SJSA1 (cell line): Measurements from ENCODE around the gene KDM5A. TPM values are rescaled to one million over a fixed set of nuclear protein-coding genes. Genes with fewer than 3 reads are reported as not detected.

Source experiments
- DNase-seq, 2 experiments: peaks; one replicate each; pipeline ENCODE4 v3.0.0-alpha.2; 2015 to 2020; ENCODE audit warnings: low spot score in 2 of 2, low read depth in 1 of 2
- H3K27ac ChIP-seq: fragments of 250-450 bp; sonication (Bioruptor Pico); 2 replicates; pipeline ENCODE4 v1.5.1; 2020; ENCODE audit warnings: mild to moderate bottlenecking, moderate library complexity
- H3K27me3 ChIP-seq: fragments of 250-450 bp; sonication (Bioruptor Pico); replicated peaks from 2 replicates; pipeline ENCODE4 v1.5.1; 2020; ENCODE audit warnings: mild to moderate bottlenecking, moderate library complexity
- H3K36me3 ChIP-seq: fragments of 250-450 bp; sonication (Bioruptor Pico); 2 replicates; pipeline ENCODE4 v1.5.1; 2020; ENCODE audit warnings: mild to moderate bottlenecking
- H3K4me1 ChIP-seq: fragments of 250-450 bp; sonication (Bioruptor Pico); replicated peaks from 2 replicates; pipeline ENCODE4 v1.6.1; 2021; ENCODE audit warnings: mild to moderate bottlenecking
- H3K4me3 ChIP-seq: fragments of 250-450 bp; sonication (Bioruptor Pico); 2 replicates; pipeline ENCODE4 v1.5.1; 2020; ENCODE audit warnings: mild to moderate bottlenecking
- H3K9me3 ChIP-seq: fragments of 250-450 bp; sonication (Bioruptor Pico); replicated peaks from 2 replicates; pipeline ENCODE4 v1.5.1; 2020; ENCODE audit warnings: mild to moderate bottlenecking
- total RNA-seq: library from RNA; depleted of rRNA; stranded (reverse); fragments of >200 nt; shearing (Covaris generic); gene quantifications from 2 replicates; pipeline ENCODE4 v1.2.3, GENCODE V29; 2014

KDM5A gene
- total RNA-seq, 1 experiment from 2014 or later, result 65.3 TPM

- Histone ChIP-seq H3K36me3 (peaks cover 9% of the 10 kb centered on the region), H3K4me1 (no peaks in the 10 kb centered on the region), H3K9me3 (no peaks in the 10 kb centered on the region), H3K27ac (no peak overlapping the region), H3K27me3 (no peaks in the 10 kb centered on the region), H3K4me3 (no peak overlapping the region)
- no peak for DNase-seq
These were observed 111.1 kb downstream of the KDM5A start for GRCh38 chr12:278046-278445.

- Histone ChIP-seq H3K27me3 (peaks cover 6% of the 10 kb centered on the region), H3K27ac (no peak overlapping the region), H3K4me3 (no peak overlapping the region), H3K36me3 (no peaks in the 10 kb centered on the region; the same call in 1 of the 2 replicates), H3K4me1 (no peaks in the 10 kb centered on the region), H3K9me3 (no peaks in the 10 kb centered on the region)
- no peak for DNase-seq
These were observed 113.3 kb downstream of the KDM5A start for GRCh38 chr12:275812-276211.

DNA sequence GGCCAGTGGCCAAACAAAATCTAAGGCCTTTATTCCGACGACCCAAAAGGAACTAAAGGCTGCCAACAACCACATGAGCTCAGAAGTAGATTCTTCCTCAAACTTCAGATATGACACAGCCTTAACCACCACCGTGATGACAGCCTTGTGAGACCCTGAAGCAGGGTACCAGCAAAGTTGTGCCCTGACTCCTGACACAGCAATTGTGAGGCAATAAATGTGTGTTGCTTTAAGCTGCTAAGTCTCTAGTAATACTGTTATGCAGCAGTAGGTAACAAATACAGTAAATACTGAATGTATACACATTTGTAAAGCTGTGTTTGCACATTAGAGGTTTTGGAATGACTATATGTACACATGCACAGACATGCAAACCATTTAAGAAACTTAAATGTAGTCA, 115.7 kb downstream of the KDM5A start:
- Histone ChIP-seq H3K36me3 (no peaks in the 10 kb centered on the region), H3K27ac (no peak overlapping the region), H3K27me3 (peaks cover 21% of the 10 kb centered on the region), H3K9me3 (no peaks in the 10 kb centered on the region), H3K4me1 (no peaks in the 10 kb centered on the region), H3K4me3 (no peak overlapping the region)
- no peak for DNase-seq

DNA sequence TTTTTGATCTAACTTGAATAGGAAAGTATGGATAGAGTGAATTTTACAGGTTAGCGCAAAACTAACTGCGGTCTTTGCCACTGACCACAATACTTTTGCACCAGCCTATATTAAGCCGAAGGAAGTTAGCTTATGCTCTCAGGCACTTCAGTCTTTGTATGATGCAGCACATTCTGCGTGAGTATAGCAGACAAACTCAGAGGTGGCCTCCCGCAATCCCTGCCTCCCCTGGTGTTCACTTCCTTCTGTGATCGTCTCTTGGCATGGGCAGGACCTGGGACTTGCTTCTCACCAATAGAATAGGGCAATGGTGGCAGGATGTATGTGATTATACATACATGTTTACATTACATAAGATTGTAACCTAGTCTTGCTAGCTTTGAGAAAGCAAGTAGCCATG, 116.2 kb downstream of the KDM5A start:
- Histone ChIP-seq H3K4me3 (no peak overlapping the region), H3K9me3 (no peaks in the 10 kb centered on the region), H3K36me3 (no peaks in the 10 kb centered on the region), H3K4me1 (no peaks in the 10 kb centered on the region), H3K27ac (no peak overlapping the region), H3K27me3 (peaks cover 21% of the 10 kb centered on the region)
- DNase-seq, result no peak

GRCh38 chr12:271161-271560, 118.0 kb downstream of the KDM5A start:
- no peaks in the 10 kb centered on the region for H3K4me1 ChIP-seq
- peaks cover 29% of the 10 kb centered on the region for H3K27me3 ChIP-seq
- H3K9me3 ChIP-seq, result no peaks in the 10 kb centered on the region
- no peak overlapping the region for H3K4me3 ChIP-seq
- no peaks in the 10 kb centered on the region for H3K36me3 ChIP-seq
- no peak overlapping the region for H3K27ac ChIP-seq
- no peak for DNase-seq

DNA sequence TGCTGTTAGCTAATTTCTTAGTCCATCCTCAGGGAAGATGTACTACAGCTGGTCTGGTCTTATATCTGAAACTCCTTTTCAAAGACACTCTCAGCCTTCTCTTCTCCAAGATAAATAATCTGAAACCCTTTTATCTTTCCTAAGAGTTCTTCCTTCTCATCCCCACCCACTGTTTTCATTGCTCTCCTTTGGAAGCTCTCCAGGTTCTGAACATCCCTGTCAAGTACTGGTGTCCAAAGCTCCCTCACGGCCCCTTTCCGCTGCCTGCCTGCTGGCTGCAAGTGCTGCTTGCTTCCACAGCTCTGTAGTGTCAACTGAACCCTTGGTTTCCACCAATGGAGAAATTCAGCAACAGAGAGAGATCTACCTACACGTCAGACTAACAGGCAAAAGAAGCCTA, 119.9 kb downstream of the KDM5A start:
- no peaks in the 10 kb centered on the region for H3K36me3 ChIP-seq
- no peak for DNase-seq
- H3K27me3 ChIP-seq, result peaks cover 29% of the 10 kb centered on the region
- H3K9me3 ChIP-seq, result no peaks in the 10 kb centered on the region
- H3K4me1 ChIP-seq, result no peaks in the 10 kb centered on the region
- no peak overlapping the region for H3K4me3 ChIP-seq
- no peak overlapping the region for H3K27ac ChIP-seq

- DNase-seq, result no peak
- H3K4me1 ChIP-seq, result peaks cover 5% of the 10 kb centered on the region; the same call in 1 of the 2 replicates
- no peaks in the 10 kb centered on the region for H3K36me3 ChIP-seq
- peaks cover 29% of the 10 kb centered on the region for H3K27me3 ChIP-seq
- no peak overlapping the region for H3K4me3 ChIP-seq
- H3K9me3 ChIP-seq, result no peaks in the 10 kb centered on the region
- no peak overlapping the region for H3K27ac ChIP-seq
These were observed 120.7 kb downstream of the KDM5A start for GRCh38 chr12:268483-268840.

GRCh38 chr12:267581-268482, 121.3 kb downstream of the KDM5A start:
- Histone ChIP-seq H3K9me3 (no peaks in the 10 kb centered on the region), H3K27ac (no peak overlapping the region), H3K4me1 (peaks cover 5% of the 10 kb centered on the region; the same call in 1 of the 2 replicates), H3K27me3 (peaks cover 29% of the 10 kb centered on the region), H3K36me3 (no peaks in the 10 kb centered on the region), H3K4me3 (no peak overlapping the region)
- DNase-seq, result no peak

GRCh38 chr12:265096-265495, 124.0 kb downstream of the KDM5A start:
- Histone ChIP-seq H3K36me3 (no peaks in the 10 kb centered on the region), H3K4me3 (no peak overlapping the region), H3K4me1 (peaks cover 5% of the 10 kb centered on the region; the same call in 1 of the 2 replicates), H3K9me3 (no peaks in the 10 kb centered on the region), H3K27me3 (peaks cover 36% of the 10 kb centered on the region), H3K27ac (no peak overlapping the region)
- no peak for DNase-seq

- peaks cover 5% of the 10 kb centered on the region; the same call in 1 of the 2 replicates for H3K4me1 ChIP-seq
- no peak overlapping the region for H3K4me3 ChIP-seq
- no peak for DNase-seq
- no peaks in the 10 kb centered on the region for H3K9me3 ChIP-seq
- H3K27ac ChIP-seq, result no peak overlapping the region
- peaks cover 37% of the 10 kb centered on the region for H3K27me3 ChIP-seq
- no peaks in the 10 kb centered on the region for H3K36me3 ChIP-seq
These were observed 124.9 kb downstream of the KDM5A start for GRCh38 chr12:264269-264668.

DNA sequence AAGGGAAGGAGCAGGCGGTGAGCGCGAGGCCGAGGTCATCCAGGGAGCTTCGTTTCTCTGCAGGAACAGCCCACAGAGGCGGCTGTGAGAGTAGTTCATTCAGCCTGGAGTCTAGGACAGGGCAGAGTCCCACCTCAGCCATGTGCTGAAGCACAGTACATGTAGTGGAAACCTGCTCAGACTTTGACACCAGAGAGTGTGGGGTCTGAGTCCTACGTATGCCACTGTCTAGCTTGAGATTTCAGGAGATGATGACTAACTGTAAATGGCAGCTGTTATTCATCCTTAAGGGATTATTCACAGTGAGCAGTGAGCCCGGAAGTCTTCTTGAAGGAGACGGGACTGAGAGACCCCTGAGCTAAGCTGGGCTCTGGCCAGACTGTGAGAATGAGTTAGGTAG, 125.5 kb downstream of the KDM5A start:
- H3K27me3 ChIP-seq, result peaks cover 33% of the 10 kb centered on the region
- no peaks in the 10 kb centered on the region for H3K9me3 ChIP-seq
- H3K36me3 ChIP-seq, result no peaks in the 10 kb centered on the region
- H3K4me1 ChIP-seq, result peaks cover 5% of the 10 kb centered on the region; the same call in 1 of the 2 replicates
- no peak overlapping the region for H3K27ac ChIP-seq
- no peak for DNase-seq
- H3K4me3 ChIP-seq, result no peak overlapping the region

GRCh38 chr12:262817-263216, 126.3 kb downstream of the KDM5A start, which contains the start of gene SLC6A13:
SLC6A13 (minus strand) TSS chr12:262836; CDS start chr12:260052, 2,784 bp downstream.
- DNase-seq, result no peak
- no peak within 1 kb of the TSS for H3K4me3 ChIP-seq
- peaks cover 31% of the 10 kb centered on the region for H3K27me3 ChIP-seq
- no peaks in the 10 kb centered on the region for H3K9me3 ChIP-seq
- peaks cover 5% of the 10 kb centered on the region; the same call in 1 of the 2 replicates for H3K4me1 ChIP-seq
- H3K36me3 ChIP-seq, result no peaks in the 10 kb centered on the region
- no peak within 1 kb of the TSS for H3K27ac ChIP-seq

DNA sequence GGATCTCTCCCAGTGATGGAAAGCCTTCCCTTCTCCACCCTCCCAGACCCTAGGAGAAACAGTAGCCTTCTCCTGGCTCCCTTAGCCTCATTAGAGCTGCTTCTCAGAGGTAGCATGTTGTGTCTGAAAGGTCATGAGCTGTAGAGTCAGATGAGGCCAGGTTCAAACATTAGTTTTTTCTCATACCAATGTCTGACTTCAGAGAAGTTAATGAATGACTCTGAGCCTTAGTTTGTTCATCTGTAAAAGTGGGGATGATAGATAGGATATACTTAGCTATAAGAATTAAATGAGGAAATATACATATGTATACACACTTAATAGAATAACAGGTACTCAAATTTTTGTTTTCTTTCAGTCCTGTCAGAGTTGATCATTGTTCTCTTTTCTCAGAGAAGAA, 127.0 kb downstream of the KDM5A start:
- Histone ChIP-seq H3K4me3 (no peak overlapping the region), H3K9me3 (no peaks in the 10 kb centered on the region), H3K36me3 (no peaks in the 10 kb centered on the region), H3K27me3 (peaks cover 29% of the 10 kb centered on the region), H3K4me1 (peaks cover 5% of the 10 kb centered on the region; the same call in 1 of the 2 replicates), H3K27ac (no peak overlapping the region)
- DNase-seq, result no peak

DNA sequence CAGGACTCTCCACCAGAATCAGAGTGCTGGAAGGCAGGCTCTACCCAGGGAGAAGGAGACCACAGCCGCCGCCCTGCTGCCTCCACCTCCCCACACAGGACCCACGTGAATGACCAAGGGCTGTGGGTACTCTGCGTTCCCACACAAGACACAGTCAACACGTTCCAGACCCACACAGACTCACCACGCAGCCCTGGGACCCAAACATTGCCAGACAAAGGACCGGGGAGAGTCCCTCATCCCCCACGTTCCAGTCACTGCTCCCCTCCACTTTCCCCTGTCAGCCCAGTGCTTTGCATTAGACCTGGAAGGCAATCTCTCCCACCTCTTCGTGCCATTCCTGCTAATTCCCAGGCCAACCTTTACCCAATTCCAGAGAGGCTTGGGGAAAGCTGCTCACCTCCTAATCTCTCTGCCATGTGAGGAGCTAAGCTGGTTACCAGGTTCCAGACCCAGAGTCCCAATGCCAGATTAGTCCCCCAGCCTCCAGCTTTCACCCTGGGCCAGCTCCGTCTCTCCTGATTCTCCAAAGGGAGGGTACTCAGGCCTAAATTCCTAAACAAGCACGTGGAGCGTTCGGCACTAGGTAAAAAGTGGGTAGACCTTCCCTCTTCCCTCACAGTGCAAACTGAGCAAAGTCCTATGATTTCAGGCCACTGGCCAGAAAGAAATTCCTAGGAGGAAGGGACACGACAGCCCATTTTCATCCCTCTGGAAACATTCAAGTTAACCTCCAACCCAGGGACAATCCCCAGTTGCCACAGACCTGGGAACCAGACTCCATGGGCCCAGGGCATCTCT, 131.4 kb downstream of the KDM5A start:
- peaks cover 30% of the 10 kb centered on the region for H3K27me3 ChIP-seq
- no peaks in the 10 kb centered on the region for H3K9me3 ChIP-seq
- H3K4me3 ChIP-seq, result no peak overlapping the region
- no peak for DNase-seq
- no peaks in the 10 kb centered on the region for H3K36me3 ChIP-seq
- H3K4me1 ChIP-seq, result no peaks in the 10 kb centered on the region
- H3K27ac ChIP-seq, result no peak overlapping the region
